ENCODE data around the gene NOTUM.

DNA sequence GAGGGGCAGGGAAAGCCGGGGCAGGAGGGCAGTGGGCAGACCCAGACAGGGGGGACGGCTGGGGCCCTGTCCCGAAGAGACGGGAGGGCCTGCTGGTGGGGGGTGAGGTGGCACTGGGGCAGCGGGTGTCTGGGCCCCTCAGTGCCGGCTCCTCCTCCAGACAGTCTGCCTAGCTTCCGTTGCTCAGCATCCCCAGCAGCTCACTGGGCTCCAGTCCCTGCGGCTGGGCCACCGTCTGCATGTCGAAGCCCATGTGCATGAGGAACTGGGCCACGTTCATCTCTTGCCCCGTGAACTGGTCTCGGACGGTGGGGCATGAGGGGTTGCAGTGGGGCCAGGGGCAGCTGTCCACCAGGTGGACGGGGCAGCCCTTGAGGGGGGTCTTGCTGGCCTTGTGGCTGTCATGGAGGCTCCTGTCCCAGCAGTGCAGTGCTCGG lies 8.2 kb downstream of the NOTUM start:
- TF ChIP-seq, protein P1, sequence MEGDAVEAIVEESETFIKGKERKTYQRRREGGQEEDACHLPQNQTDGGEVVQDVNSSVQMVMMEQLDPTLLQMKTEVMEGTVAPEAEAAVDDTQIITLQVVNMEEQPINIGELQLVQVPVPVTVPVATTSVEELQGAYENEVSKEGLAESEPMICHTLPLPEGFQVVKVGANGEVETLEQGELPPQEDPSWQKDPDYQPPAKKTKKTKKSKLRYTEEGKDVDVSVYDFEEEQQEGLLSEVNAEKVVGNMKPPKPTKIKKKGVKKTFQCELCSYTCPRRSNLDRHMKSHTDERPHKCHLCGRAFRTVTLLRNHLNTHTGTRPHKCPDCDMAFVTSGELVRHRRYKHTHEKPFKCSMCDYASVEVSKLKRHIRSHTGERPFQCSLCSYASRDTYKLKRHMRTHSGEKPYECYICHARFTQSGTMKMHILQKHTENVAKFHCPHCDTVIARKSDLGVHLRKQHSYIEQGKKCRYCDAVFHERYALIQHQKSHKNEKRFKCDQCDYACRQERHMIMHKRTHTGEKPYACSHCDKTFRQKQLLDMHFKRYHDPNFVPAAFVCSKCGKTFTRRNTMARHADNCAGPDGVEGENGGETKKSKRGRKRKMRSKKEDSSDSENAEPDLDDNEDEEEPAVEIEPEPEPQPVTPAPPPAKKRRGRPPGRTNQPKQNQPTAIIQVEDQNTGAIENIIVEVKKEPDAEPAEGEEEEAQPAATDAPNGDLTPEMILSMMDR (IDR thresholded peaks at IDR 0.05) = no peak
- TF ChIP-seq POLR2A (IDR thresholded peaks at IDR 0.05; ENCODE audit: low read depth) (no peak), POLR2AphosphoS5 (IDR thresholded peaks at IDR 0.05) (no peak), EP300 (IDR thresholded peaks at IDR 0.05) (no peak)

All from esophagus muscularis mucosa (tissue), 4 donors.